HFF-Myc (cell line): ENCODE results near the gene BTG1.

Experiments
- DNase-seq: peaks from one replicate; pipeline ENCODE4 v3.0.0-alpha.2; 2011; ENCODE audit warnings: low read depth; ENCODE audit errors: extremely low read depth
- H3K4me3 ChIP-seq: replicated peaks from 2 replicates; pipeline ENCODE4 v1.5.1; 2011; ENCODE audit warnings: low read depth, mild to moderate bottlenecking, control low read depth, low read length
- CTCF ChIP-seq: IDR thresholded peaks from 2 replicates; pipeline ENCODE4 v1.5.1; 2012; ENCODE audit warnings: mild to moderate bottlenecking, low read depth, low read length, control low read depth; ENCODE audit errors: missing control alignments

BTG1 gene

GRCh38 chr12:92145731-92146496 is at the start of gene BTG1:
Gene BTG1 (minus strand): TSS chr12:92145846. CDS start chr12:92145535, 311 bp downstream.
- peak; percentile 100 for DNase-seq
- no peak for TF ChIP-seq CTCF
- H3K4me3 ChIP-seq = peak within 1 kb of the TSS; percentile 84

GRCh38 chr12:92194561-92194960 is 48.9 kb upstream of the BTG1 start:
- DNase-seq = no peak
- no peak overlapping the region for H3K4me3 ChIP-seq
- no peak for TF ChIP-seq CTCF

- TF ChIP-seq CTCF = no peak
- no peak for DNase-seq
- no peak overlapping the region for H3K4me3 ChIP-seq
Measured at GRCh38 chr12:92193846-92194245, 48.2 kb upstream of the BTG1 start.

GRCh38 chr12:92193063-92193462 is 47.4 kb upstream of the BTG1 start:
- no peak for TF ChIP-seq CTCF
- no peak for DNase-seq
- no peak overlapping the region for H3K4me3 ChIP-seq

GRCh38 chr12:92192360-92192759 is 46.7 kb upstream of the BTG1 start:
- TF ChIP-seq CTCF = no peak
- DNase-seq = no peak
- H3K4me3 ChIP-seq = no peak overlapping the region

- no peak for DNase-seq
- no peak overlapping the region for H3K4me3 ChIP-seq
- no peak for TF ChIP-seq CTCF
Measured at GRCh38 chr12:92191061-92191460, 45.4 kb upstream of the BTG1 start.

- no peak overlapping the region for H3K4me3 ChIP-seq
- TF ChIP-seq CTCF = no peak
- no peak for DNase-seq
Measured at GRCh38 chr12:92188517-92189188, 43.0 kb upstream of the BTG1 start.
